SK-N-SH (cell line): ENCODE data around the gene TMEM212. TPM values are rescaled to one million over a fixed set of nuclear protein-coding genes. Genes with fewer than 3 reads are reported as not detected.

Source experiments
- CTCF ChIA-PET: fragments of 300-600, 350-600 bp; formaldehyde crosslinking; extraction: SDS; loops from one replicate; lab custom pipeline; 2021; lab: Yijun Ruan, JAX
- POLR2A ChIA-PET: fragments of 350-600 bp; sonication (Branson Sonifier 250); formaldehyde crosslinking; extraction: SDS; loops from one replicate; lab custom pipeline; 2020; ENCODE audit warnings: antibody characterized with exemption, inconsistent platforms; lab: Yijun Ruan, JAX
- DNase-seq: peaks from one replicate; pipeline ENCODE4 v3.0.0; 2012
- H2AFZ ChIP-seq: fragments of 200-600 bp; sonication (generic); 2 replicates; pipeline ENCODE4 v1.8.1; 2016; ENCODE audit warnings: antibody characterized with exemption, mild to moderate bottlenecking, low read depth
- H3F3A ChIP-seq: fragments of 200-600 bp; sonication (generic); replicated peaks from 2 replicates; pipeline ENCODE3; 2016; ENCODE audit warnings: antibody characterized with exemption, mild to moderate bottlenecking; ENCODE audit not compliant: insufficient read depth
- H3K27ac ChIP-seq, 2 experiments: fragments of 200-500 bp in 1 of 2; fragments of 200-600 bp in 1 of 2; sonication (Bioruptor generic) in 1 of 2; sonication (generic), shearing (Covaris generic) in 1 of 2; 2 replicates each; pipeline versions ENCODE4 v1.5.1 to v1.6.1; 2014 to 2016; ENCODE audit warnings: low read depth in 2 of 2, inconsistent platforms in 1 of 2, low read length in 1 of 2, mild to moderate bottlenecking in 1 of 2, mixed read lengths in 1 of 2
- H3K27me3 ChIP-seq: fragments of 200-600 bp; sonication (generic), shearing (Covaris generic); 2 replicates; pipeline ENCODE4 v1.6.1; 2016; ENCODE audit warnings: mixed run types; ENCODE audit not compliant: insufficient read depth
- H3K36me3 ChIP-seq, 2 experiments: fragments of 200-500 bp in 1 of 2; fragments of 200-600 bp in 1 of 2; sonication (Bioruptor generic) in 1 of 2; sonication (generic) in 1 of 2; replicated peaks in 1 of 2; 2 replicates each; pipeline versions ENCODE3 to v1.5.1; 2014 to 2016; ENCODE audit warnings: low read length in 1 of 2, mild to moderate bottlenecking in 1 of 2; ENCODE audit not compliant: insufficient read depth in 2 of 2, control insufficient read depth in 1 of 2
- H3K4me1 ChIP-seq, 2 experiments: fragments of 200-500 bp in 1 of 2; fragments of 200-600 bp in 1 of 2; sonication (Bioruptor generic) in 1 of 2; sonication (generic), shearing (Covaris generic) in 1 of 2; 2 replicates each; pipeline versions ENCODE4 v1.5.1 to v1.6.1; 2014 to 2016; ENCODE audit warnings: low read depth in 1 of 2, low read length in 1 of 2, mixed run types in 1 of 2; ENCODE audit not compliant: insufficient read depth in 2 of 2, control insufficient read depth in 1 of 2
- H3K4me2 ChIP-seq: fragments of 200-600 bp; sonication (generic), shearing (Covaris generic); 2 replicates; pipeline ENCODE4 v1.6.1; 2017; ENCODE audit warnings: mixed run types
- H3K4me3 ChIP-seq, 2 experiments: fragments of 200-500 bp in 1 of 2; fragments of 200-600 bp in 1 of 2; sonication (Bioruptor generic) in 1 of 2; sonication (generic), shearing (Covaris generic) in 1 of 2; 2 replicates each; pipeline versions ENCODE4 v1.5.1 to v1.8.1; 2014 to 2016; ENCODE audit warnings: low read depth in 2 of 2, inconsistent platforms in 1 of 2, low read length in 1 of 2, mild to moderate bottlenecking in 1 of 2, mixed read lengths in 1 of 2, moderate library complexity in 1 of 2
- H3K79me2 ChIP-seq: fragments of 200-600 bp; sonication (generic); 2 replicates; pipeline ENCODE4 v1.8.1; 2017; ENCODE audit warnings: mild to moderate bottlenecking; ENCODE audit not compliant: insufficient read depth
- H3K9ac ChIP-seq: fragments of 200-600 bp; sonication (generic); 2 replicates; pipeline ENCODE4 v1.6.1; 2017; ENCODE audit warnings: mixed run types
- H3K9me2 ChIP-seq: fragments of 200-600 bp; sonication (generic); 2 replicates; pipeline ENCODE4 v1.6.1; 2017; ENCODE audit warnings: mixed run types
- H3K9me3 ChIP-seq: fragments of 200-600 bp; sonication (generic); 2 replicates; pipeline ENCODE4 v1.6.1; 2017; ENCODE audit warnings: mixed run types, mild to moderate bottlenecking, moderate library complexity
- H4K20me1 ChIP-seq: fragments of 200-600 bp; sonication (generic); 2 replicates; pipeline ENCODE4 v1.6.1; 2017; ENCODE audit warnings: mild to moderate bottlenecking, mixed run types; ENCODE audit not compliant: insufficient read depth
- FOXJ3 ChIP-seq: sonication (generic); formaldehyde crosslinking; IDR thresholded peaks from 2 replicates; pipeline ENCODE4 v1.5.1; 2020; ENCODE audit warnings: mild to moderate bottlenecking, missing genetic modification reagents
- JUND ChIP-seq: IDR thresholded peaks from 2 replicates; pipeline ENCODE4 v1.4.0; 2012
- MEF2A ChIP-seq: IDR thresholded peaks from 2 replicates; pipeline ENCODE4 v1.4.0; 2012; ENCODE audit warnings: low read depth, borderline replicate concordance
- NFIC ChIP-seq: IDR thresholded peaks from 2 replicates; pipeline ENCODE4 v1.4.0; 2012; ENCODE audit warnings: borderline replicate concordance
- RXRA ChIP-seq: IDR thresholded peaks from 2 replicates; pipeline ENCODE4 v1.4.0; 2012; ENCODE audit warnings: low read depth, mild to moderate bottlenecking, borderline replicate concordance
- SIN3A ChIP-seq: IDR thresholded peaks from 2 replicates; pipeline ENCODE4 v1.6.1; 2012; ENCODE audit warnings: low read depth, mild to moderate bottlenecking, low read length, moderate library complexity, borderline replicate concordance
- TCF12 ChIP-seq: IDR thresholded peaks from 2 replicates; pipeline ENCODE4 v1.4.0; 2012
- WGBS: methylation state at CpG from one replicate; pipeline ENCODE4 v1.1.6; 2017; ENCODE audit warnings: low lambda C conversion rate; 5-methylcytosine and 5-hydroxymethylcytosine counted together
- polyA plus RNA-seq, 3 experiments: library from polyadenylated mRNA; depleted of rRNA; stranded (reverse); fragments of >200 nt; gene quantifications; 2 replicates each; pipeline ENCODE4 v1.2.3, GENCODE V29; 2012
- TF ChIP-seq, protein P1 (sequence below): IDR thresholded peaks from 2 replicates; pipeline ENCODE4 v1.4.0; 2012; ENCODE audit warnings: low read depth, borderline replicate concordance
- TF ChIP-seq, protein P2 (sequence below): fragments of 150-350 bp; IDR thresholded peaks from 2 replicates; pipeline ENCODE4 v1.6.1; 2016; ENCODE audit warnings: mild to moderate bottlenecking, low read depth, low read length
- TF ChIP-seq, protein P3 (sequence below): IDR thresholded peaks from 2 replicates; pipeline ENCODE4; 2012

The TMEM212 gene
- polyA plus RNA-seq, 1 of the 3 experiments (the other 2 are of a cell fraction) = not detected

- Histone ChIP-seq H3K27ac (peak overlapping the region in 1 of 2 experiments; percentile 27; a peak in 1 of 4 replicates), H3K4me1 (peaks cover 5 to 7% of the 10 kb centered on the region in 2 experiments; a peak in 3 of 4 replicates), H3K36me3 (no peaks in the 10 kb centered on the region), H3K27me3 (no peaks in the 10 kb centered on the region), H3K4me2 (no peak overlapping the region), H2AFZ (no peak overlapping the region), H3K9ac (no peak overlapping the region), H3K9me3 (no peaks in the 10 kb centered on the region), H3K9me2 (no peaks in the 10 kb centered on the region), H3F3A (peaks cover 6% of the 10 kb centered on the region), H3K79me2 (no peaks in the 10 kb centered on the region), H3K4me3 (no peak overlapping the region), H4K20me1 (no peaks in the 10 kb centered on the region)
- TF ChIP-seq, protein P1, sequence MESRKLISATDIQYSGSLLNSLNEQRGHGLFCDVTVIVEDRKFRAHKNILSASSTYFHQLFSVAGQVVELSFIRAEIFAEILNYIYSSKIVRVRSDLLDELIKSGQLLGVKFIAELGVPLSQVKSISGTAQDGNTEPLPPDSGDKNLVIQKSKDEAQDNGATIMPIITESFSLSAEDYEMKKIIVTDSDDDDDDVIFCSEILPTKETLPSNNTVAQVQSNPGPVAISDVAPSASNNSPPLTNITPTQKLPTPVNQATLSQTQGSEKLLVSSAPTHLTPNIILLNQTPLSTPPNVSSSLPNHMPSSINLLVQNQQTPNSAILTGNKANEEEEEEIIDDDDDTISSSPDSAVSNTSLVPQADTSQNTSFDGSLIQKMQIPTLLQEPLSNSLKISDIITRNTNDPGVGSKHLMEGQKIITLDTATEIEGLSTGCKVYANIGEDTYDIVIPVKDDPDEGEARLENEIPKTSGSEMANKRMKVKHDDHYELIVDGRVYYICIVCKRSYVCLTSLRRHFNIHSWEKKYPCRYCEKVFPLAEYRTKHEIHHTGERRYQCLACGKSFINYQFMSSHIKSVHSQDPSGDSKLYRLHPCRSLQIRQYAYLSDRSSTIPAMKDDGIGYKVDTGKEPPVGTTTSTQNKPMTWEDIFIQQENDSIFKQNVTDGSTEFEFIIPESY = no peak
- no peak; the same call in 1 of the 2 replicates for TF ChIP-seq NFIC
- TF ChIP-seq TCF12 = peak; percentile 45
- TF ChIP-seq MEF2A = no peak
- no peak for TF ChIP-seq SIN3A
- peak; percentile 14; the same call in 1 of the 2 replicates for TF ChIP-seq JUND
- no peak for TF ChIP-seq FOXJ3 (CRISPR knock-in tag)
- TF ChIP-seq, protein P2, sequence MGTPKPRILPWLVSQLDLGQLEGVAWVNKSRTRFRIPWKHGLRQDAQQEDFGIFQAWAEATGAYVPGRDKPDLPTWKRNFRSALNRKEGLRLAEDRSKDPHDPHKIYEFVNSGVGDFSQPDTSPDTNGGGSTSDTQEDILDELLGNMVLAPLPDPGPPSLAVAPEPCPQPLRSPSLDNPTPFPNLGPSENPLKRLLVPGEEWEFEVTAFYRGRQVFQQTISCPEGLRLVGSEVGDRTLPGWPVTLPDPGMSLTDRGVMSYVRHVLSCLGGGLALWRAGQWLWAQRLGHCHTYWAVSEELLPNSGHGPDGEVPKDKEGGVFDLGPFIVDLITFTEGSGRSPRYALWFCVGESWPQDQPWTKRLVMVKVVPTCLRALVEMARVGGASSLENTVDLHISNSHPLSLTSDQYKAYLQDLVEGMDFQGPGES = no peak
- TF ChIP-seq, protein P3, sequence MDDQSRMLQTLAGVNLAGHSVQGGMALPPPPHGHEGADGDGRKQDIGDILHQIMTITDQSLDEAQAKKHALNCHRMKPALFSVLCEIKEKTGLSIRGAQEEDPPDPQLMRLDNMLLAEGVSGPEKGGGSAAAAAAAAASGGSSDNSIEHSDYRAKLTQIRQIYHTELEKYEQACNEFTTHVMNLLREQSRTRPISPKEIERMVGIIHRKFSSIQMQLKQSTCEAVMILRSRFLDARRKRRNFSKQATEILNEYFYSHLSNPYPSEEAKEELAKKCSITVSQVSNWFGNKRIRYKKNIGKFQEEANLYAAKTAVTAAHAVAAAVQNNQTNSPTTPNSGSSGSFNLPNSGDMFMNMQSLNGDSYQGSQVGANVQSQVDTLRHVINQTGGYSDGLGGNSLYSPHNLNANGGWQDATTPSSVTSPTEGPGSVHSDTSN = peak; percentile 63
- no peak for TF ChIP-seq RXRA
- POLR2A ChIA-PET = no interaction called here
- WGBS = 96% methylated on average over 5 of the region's 5 CpGs
- no peak for DNase-seq
- CTCF ChIA-PET = interaction anchor here (0.9 to 2.0 kb wide), 9 partner anchors 18 to 867 kb away, joined by 3 to 11 read pairs (median 4); no protein-coding TSS in a partner anchor
Observed at GRCh38 chr3:171828902-171829770, 14.0 kb upstream of the TMEM212 start.
